Measurements from ENCODE around the gene OLR1.
"Not testable (repeated sequence)": the region's sequence is repeated elsewhere in the genome, so short reads cannot be mapped to it uniquely, and the experiment has no call there.

OLR1 gene

DNA sequence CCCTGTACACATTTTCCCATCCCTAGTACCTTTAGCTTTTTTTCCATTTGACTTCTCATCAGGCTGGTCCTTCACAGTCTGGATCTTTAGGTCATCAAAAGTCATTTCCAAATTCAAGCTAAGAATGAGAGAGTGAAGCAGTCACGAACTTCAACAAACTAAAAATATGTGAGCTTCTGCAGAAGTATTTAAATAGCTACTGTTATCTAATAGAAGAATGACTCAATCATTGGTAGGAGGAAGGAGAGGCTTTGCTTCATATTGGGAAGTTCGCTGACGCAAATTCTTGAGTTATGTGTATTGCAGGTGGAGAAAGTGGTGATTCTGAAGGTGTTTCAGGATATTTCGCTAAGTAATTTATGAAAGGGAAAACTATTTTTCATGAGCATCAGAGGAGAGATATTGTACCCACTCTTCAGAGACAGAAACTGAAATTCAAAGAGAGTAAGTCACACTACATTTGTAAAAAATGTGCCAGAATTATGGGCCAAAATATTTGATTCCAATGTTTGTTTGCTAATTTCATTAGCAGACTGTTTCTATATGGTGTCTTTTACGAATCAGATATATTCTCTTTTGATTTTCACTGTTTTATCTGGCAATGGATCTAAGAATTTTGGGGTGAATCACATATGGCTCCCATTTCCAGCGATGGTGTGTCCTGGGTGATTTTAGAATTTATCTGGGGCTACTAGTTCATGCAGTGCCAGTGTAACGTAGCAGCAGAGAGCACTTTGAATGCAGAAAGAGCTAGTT is at the start of gene OLR1:
TSS of gene OLR1 (minus strand) at position 160 of the 756 bp plus-strand sequence. CDS start at position 105, 55 bp downstream.
- DNase-seq = no peak

DNA sequence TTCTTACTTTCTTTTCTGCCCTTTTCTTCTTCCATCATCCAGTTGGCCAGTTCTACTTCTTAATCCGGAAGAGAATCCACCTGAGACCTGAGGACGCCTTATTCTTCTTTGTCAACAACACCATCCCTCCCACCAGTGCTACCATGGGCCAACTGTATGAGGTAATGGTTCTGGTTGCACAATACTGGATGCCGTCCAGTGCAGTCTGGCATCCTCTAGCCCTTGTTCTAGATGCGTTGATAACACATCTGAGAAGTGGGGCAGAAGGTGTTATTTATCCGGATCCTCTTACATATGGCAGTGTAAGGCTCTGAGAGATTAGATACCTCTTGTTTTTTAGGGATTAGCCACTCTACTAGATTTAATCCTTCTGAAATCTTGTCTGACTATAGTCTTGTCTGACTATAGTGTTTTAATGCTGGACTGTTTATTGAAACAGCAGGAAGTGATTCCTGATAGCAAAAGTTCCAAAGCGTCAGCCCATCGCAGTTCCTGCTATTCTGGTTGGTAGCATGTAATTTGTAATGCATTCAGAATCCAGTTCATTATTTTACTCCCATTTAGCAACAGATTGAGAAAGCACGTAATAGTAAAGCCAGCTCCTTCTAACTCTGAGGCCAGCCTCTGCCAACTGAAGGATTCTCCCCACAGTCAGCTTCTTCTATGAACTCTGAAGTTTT is 48.6 kb upstream of the OLR1 start:
- no peak for DNase-seq

DNA sequence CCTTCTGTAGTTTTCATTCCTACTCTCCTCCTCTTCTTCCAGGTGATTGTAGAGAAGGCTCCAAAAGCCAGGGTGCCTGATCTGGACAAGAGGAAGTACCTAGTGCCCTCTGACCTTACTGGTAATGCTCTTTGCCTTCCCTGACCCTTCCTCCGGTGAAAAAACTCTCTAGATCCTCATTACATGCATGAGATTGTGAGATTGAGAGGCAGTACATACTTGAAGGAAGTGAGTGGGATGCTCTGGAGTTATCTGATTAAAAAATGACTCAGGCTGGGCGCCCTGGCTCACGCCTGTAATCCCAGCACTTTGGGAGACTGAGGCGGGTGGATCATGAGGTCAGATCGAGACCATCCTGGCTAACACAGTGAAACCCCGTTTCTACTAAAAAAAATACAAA is 46.1 kb upstream of the OLR1 start:
- no peak for DNase-seq

DNA sequence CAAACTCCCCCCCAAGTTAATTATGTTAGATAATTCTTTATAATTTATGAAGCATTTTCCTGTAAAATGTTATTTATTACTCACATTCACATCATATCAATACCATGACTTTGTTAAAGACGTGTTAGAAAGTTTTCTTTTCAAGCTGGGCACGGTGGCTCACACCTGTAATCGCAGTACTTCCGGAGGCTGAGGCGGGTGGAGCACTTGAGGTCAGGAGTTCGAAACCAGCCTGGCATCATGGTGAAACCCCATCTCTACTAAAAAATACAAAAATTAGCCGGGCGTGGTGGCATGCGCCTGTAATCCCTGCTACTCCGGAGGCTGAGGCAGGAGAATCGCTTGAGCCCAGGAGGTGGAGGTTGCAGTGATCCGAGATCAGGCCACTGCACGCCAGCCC is 44.0 kb upstream of the OLR1 start:
- not testable (repeated sequence) for DNase-seq

DNA sequence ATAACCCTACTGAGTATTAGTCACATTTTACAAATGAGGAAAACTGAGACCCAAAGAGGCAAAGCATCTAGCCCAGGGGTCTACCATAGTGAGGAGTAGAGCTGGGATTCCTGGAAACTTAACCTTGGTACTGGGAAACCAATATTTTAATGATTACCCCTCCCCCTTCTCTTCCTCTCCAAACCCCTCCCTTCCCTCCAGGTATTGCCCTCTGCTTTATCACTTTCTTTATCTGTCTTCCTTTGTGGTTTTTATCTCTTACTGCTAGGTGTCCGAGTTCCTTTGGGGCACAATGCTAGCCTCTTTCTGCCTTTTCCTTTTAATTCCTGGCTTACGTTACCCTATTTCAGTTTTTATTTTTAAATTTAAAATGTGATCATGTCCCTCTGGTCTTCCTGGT is 43.5 kb upstream of the OLR1 start:
- no peak for DNase-seq

DNA sequence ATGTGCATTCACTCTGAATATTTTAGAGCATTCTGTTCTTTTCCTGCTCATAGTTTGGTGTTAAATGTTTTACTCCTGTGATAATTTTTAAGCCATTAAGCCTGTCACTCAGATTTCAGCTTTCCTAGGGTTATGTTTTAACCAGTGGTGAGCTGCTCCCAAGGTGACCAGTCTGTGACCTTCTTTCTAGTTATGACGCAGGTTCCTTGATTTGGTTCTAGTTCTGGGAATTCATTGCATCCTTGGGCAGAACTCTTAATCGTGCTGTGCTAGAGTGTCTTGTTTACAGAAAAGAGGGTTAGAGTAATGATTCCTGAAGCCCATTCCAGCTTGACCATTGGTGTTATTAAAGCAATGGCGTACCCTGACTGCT is 42.9 kb upstream of the OLR1 start:
- no peak for DNase-seq

DNA sequence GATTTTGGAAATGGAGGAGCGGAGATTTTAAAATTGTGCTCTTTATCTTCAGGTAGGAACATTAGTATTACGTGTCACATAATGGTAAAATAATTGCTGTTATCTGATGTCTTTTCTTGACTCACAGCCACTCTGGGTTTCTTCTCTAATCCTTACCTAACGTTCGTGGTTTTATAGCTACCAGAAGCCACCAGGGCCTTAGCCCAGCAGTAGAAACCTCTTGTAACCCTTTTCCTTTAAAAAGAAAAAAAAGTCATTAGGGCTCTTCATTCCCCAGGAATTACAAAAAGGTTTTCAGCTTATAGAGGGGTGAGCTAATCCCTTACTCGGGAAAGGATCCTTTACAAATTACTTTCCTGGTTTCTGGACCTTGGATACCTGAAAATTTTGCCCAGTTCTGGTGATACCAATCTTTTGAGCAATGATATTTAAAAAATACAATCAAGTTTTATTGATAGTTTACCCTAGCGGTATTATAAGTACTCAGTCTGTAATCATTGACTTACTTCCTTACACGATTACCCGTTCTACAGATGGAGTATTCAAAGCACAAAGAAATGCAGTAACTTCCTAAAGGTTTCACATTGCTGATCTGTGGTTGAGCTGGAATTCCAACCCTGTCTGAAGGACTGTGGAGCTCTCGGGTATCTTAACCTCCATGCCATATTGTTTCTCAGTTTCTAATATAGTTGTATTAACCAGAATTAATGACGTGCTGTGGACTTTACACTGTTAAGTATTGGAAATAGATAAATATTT is 42.4 kb upstream of the OLR1 start:
- DNase-seq = no peak

DNA sequence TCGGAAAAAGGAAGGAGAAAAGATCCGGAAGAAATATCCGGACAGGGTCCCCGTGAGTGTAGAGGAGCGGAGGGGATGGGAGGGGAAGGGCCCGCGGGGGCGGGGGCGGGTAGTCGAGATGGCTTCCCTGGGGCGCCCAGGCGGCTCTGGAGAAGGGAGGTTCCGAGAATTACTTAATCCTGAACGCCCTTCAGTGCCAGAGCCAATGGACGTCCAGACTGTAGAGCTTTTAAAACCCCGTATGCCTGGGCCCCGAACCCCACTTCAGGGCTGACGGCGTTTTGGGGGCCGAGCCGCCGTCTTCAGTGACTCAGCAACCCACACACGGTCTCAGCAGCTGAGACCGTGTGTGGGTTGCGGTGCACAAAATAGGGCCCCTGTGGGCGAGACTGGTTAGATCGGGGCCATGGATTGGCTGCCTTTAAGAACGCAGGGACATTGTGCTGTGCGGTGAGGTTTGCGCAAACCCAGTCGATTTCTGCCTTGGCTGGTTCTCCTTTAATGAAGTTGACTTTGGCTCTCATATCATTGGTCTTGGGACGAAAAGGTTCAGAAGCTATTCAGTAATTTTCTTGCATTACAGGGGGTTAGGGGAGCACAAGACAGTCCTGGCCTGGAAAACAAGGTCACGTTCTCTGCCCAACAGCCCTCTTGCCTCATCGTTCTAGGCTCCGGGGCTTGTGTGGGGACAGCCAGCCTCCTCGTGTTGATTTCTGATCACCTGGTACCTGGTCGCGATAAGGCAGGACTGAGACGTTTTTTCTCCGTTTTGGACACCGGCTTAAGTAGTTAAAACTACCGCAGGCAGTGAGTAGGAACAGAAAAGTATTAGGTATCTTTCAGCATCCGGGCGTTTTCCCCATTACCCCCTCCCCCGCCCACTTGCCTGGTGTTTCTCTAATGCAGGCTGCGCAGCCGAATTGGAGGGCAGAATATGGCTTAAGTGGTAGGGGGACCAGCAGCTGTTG is 41.5 kb upstream of the OLR1 start:
- DNase-seq = peak; percentile 76

DNA sequence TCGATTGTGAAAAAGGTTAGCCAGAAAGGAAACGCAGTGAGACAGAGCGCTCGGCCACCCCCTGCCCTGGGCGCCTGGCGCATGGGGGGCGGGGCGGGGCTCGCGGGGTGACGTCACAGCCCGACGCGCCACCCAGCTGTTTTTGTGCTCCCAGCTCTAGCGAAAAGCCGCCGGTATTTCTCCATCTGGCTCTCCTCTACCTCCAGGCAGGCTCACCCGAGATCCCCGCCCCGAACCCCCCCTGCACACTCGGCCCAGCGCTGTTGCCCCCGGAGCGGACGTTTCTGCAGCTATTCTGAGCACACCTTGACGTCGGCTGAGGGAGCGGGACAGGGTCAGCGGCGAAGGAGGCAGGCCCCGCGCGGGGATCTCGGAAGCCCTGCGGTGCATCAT is 40.8 kb upstream of the OLR1 start, which contains the start of gene GABARAPL1:
TSS of gene GABARAPL1 (plus strand) at position 139 of the 393 bp plus-strand sequence. CDS start at position 392, 253 bp downstream.
- DNase-seq = peak; percentile 83

DNA sequence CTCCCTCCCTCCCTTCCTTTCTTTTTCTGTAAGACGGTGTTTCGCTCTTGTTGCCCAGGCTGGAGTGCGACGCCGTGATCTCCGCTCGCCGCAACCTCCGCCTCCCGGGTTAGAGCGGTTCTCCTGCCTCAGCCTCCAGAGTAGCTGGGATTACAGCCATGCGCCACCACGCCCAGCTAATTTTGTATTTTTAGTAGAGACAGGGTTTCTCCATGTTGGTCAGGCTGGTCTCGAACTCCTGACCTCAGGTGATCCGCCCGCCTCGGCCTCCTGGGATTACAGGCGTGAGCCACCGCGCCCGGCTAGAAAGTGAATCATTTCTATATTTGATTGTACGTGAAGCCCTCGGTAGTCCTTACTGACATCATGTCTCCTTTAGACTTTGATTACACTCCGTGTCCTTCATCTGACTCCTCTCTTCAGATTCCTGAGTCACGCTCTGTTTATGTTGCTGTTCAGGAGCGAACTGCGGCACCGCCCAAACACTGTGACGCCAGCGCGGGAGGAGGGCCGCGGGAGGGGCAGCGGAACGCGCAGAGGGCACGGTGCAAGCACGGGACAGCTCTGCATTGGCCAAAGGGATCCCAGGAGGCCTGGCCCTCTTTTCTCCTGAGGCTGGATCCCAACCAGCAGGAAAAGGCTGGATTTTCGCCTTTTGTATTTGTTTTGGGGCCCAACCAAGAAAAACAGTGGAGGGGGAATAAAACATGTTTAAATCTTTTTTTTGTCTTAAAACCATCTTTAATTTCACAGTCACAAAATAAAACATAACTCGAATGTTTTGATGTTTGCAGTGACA is 40.2 kb upstream of the OLR1 start:
- peak; percentile 91 for DNase-seq

DNA sequence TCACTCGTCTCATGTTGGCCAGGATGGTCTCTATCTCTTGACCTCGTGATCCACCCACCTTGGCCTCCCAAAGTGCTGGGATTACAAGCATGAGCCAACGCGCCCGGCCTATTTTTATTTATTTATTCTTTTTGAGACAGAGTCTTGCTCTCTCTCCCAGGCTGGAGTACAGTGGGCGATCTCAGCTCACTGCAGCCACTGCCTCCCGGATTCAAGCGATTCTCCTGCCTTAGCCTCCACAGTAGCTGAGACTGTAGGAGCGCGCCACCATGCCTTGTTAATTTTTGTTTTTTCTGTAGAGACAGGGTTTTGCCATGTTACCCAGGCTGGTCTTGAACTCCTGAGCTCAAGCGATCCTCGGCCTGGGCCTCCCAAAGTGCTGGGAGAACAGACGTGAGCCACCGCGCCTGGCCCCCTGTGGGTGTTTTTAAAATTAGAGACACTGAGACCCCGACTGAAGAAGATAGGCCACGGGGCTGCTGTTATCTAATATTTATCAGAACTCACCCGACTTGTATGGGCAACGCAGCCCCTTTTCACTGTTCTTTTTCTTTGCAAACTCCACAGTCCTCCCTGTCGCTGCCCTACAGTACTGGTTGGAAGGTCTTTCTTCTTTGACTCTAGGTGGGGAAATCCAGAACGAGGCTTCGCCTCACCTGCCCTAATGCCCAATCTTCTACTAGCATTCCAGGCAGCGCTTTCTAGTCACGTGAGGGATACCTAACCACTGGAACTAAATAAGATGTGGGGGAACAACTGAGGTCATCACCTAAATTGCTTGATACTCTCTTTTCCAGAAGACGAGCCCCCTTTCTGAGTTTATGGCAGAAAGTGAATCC is 39.4 kb upstream of the OLR1 start:
- no peak for DNase-seq

DNA sequence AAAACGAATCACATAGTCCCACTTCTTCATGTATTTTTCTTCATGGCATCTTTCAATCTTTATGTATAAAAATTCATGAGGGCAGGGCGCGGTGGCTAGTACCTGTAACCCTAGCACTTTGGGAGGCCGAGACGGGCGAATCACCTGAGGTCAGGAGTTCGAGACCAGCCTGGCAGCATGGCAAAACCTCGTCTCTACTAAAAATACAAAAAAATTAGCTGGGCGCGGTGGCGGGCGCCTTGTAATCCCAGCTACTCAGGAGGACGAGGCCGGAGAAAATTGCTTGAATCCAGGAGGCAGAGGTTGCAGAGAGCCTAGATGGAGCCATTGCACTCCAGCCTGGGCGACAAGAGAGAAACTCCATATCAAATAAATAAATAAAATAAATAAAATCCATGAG is 38.3 kb upstream of the OLR1 start:
- DNase-seq = no peak

DNA sequence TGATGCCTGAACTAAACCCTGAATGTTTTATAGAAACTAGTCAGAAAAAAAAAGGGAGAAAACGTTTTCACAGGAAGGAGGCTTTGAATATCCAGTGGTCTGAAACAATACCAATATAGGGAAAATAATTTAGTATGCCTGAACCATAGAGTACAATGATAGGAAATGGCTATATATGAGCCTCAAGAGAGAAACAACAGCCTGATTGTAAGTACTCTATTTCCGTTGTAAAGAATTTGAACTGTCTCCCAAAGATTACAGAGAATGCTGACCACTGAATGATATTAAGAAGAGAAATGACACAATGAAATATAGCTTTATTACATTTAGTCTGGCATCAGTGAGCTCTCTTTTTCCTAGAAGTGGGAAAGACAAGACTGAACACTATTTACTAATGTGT is 35.2 kb upstream of the OLR1 start:
- DNase-seq = no peak

DNA sequence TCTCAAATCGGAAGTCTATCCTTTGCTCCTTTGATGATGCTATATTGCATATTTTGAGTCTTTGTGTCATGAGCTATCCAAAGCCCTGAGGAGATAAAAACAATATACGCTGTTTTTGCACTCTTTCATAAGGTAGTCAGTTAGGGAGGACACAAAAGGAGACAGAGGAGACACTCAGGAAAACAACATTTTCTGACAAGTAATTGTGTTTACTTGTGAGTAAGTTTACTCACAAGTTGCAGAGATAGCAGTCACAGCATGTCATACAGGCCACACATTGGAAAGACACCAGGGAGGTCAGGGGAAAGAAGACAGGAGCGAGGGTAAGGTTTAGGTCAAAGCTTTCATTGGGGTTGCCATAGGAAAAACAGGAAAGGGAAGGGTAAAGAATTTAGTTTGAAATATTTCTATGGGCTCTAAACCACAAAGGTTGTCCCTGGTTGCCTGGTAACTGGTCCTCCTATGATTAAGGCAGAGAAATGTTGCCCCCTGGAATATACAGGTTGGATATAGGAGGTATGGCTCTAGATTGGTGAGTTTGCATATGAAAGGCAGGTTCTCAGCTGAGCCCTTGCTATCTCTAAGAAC is 33.4 kb upstream of the OLR1 start:
- no peak for DNase-seq

DNA sequence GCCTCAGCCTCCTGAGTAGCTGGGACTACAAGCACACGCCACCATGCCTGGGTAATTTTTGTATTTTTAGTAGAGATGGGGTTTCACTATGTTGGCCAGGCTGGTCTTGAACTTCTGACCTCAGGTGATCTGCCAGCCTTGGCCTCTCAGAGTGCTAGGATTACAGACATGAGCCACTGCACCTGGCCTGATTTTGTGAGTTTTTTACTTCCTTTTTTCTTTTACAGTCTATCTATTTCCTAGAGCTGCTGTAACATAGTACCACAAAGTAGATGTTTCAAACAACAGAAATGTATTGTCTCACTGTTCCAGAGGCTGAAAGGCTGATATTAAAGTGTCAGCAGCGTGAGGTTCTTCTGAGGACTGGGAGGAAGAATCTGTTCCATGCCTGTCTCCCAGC is 32.6 kb upstream of the OLR1 start:
- not testable (repeated sequence) for DNase-seq

DNA sequence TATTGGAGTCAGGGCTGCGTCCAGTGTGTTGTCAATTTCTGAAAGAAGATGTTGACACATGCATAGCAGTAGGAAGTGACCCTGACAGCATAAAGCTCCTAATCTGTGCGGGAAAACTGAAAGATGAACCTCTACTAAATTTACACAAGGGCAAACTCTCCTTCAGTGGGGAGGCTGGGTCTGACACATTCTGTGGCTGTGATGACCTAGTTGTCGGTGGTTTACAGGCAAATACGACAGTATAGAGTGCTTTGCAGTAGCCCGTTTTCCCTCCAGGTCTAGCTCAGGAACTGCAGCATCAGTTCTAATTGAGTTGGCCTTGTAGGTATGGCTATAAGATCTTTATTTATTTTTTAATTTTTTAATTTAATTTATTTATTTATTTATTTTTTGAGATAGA is 25.9 kb upstream of the OLR1 start:
- DNase-seq = no peak

DNA sequence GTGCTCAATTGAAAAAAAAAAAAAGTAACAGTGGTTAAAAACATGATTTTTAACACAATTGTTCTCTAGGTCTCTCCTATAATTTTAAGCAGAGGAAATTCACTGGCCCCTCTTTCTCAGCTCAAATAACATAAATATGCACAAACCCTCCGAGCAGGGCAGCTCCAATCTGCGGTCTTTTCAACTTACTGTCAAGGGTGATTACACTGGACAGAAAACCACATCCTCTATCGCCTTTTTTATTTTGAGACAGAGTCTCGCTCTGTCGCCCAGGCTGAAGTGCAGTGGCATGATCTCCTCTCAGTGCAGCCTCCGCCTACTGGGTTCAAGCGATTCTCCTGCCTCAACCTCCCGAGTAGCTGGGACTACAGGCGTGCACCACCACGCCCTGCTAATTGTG is 24.3 kb upstream of the OLR1 start:
- DNase-seq = no peak

DNA sequence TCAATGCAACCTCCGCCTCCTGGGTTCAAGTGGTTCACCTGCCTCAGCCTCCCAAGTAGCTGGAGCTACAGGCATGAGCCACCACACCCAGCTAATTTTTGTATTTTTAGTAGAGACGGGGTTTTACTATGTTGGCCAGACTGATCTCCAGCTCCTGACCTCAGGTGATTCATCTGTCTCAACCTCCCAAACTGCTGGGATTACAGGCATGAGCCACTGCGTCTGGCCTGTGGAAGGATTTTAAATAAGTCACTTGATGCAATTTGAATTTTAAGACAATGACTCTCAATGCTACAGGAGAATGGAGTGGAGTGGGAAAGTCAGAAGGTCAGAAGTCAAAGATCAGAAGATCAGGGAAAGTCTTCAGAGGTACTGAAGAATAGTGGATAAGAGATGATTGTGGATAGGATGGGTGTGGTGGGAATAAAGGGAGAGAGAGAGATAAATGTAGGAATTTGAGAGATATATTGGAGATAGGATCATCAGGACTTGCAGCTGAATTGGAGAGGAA is 22.3 kb upstream of the OLR1 start:
- no peak for DNase-seq

DNA sequence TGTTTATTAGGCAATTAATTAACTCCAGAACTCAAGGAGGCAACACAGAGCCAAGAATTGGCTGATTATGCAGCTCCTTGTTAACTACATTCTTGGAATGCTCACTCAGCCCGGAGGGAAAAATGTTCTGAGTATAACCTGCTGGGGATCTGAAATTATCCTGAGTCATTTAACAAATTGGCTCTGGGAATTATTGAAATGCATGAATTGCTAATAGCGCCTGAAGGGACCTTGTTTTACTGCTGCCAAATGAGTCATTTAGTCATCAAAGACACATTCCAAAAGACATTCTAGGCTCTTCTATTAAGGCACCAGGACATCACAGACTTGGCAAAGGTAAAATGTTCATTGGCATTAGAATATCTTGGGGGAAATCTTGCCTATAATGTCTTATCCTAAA is 19.9 kb upstream of the OLR1 start:
- DNase-seq = no peak

Data from CD4-positive, alpha-beta T cell treated with Interleukin-17A for 4 hours (primary cell).